WERI-Rb-1 (cell line): ENCODE data around the gene USP14.
"Not testable (repeated sequence)": the region's sequence is repeated elsewhere in the genome, so short reads cannot be mapped to it uniquely, and the experiment has no call there.

Experiments used
- DNase-seq: peaks from one replicate; pipeline ENCODE4 v3.0.0-alpha.2; 2020
- H3K27ac ChIP-seq: fragments of 250-450 bp; sonication (Bioruptor Pico); 2 replicates; pipeline ENCODE4 v1.5.1; 2020; ENCODE audit warnings: mild to moderate bottlenecking, moderate library complexity
- H3K27me3 ChIP-seq: fragments of 250-450 bp; sonication (Bioruptor Pico); 2 replicates; pipeline ENCODE4 v1.5.1; 2021; ENCODE audit warnings: mild to moderate bottlenecking, low read depth, moderate library complexity; ENCODE audit not compliant: insufficient read depth, severe bottlenecking
- H3K36me3 ChIP-seq: fragments of 250-450 bp; sonication (Bioruptor Pico); 2 replicates; pipeline ENCODE4 v1.5.1; 2020; ENCODE audit warnings: mild to moderate bottlenecking, moderate library complexity
- H3K4me3 ChIP-seq: 2 replicates; pipeline ENCODE4 v1.5.1; 2011; ENCODE audit warnings: low read depth, mild to moderate bottlenecking, control low read depth, low read length
- H3K9me3 ChIP-seq: fragments of 250-450 bp; sonication (Bioruptor Pico); 2 replicates; pipeline ENCODE4 v1.5.1; 2021; ENCODE audit warnings: mild to moderate bottlenecking, moderate library complexity; ENCODE audit not compliant: severe bottlenecking
- CTCF ChIP-seq: IDR thresholded peaks from 2 replicates; pipeline ENCODE4 v1.5.1; 2011; ENCODE audit warnings: low read depth, mild to moderate bottlenecking, control low read depth, inconsistent platforms, low read length

Gene USP14

GRCh38 chr18:135045-135444 lies 23.3 kb upstream of the USP14 start:
- no peak overlapping the region for H3K4me3 ChIP-seq
- DNase-seq, result no peak
- H3K27ac ChIP-seq, result no peak overlapping the region
- H3K27me3 ChIP-seq, result no peaks in the 10 kb centered on the region
- no peak for TF ChIP-seq CTCF
- H3K9me3 ChIP-seq, result no peaks in the 10 kb centered on the region
- H3K36me3 ChIP-seq, result no peaks in the 10 kb centered on the region

GRCh38 chr18:136433-136832 lies 21.9 kb upstream of the USP14 start:
- Histone ChIP-seq H3K36me3 (no peaks in the 10 kb centered on the region), H3K4me3 (no peak overlapping the region), H3K27me3 (no peaks in the 10 kb centered on the region), H3K9me3 (no peaks in the 10 kb centered on the region), H3K27ac (no peak overlapping the region)
- no peak for TF ChIP-seq CTCF
- no peak for DNase-seq

- H3K27me3 ChIP-seq, result no peaks in the 10 kb centered on the region
- no peak for DNase-seq
- TF ChIP-seq CTCF, result no peak
- H3K4me3 ChIP-seq, result no peak overlapping the region
- H3K27ac ChIP-seq, result no peak overlapping the region
- no peaks in the 10 kb centered on the region for H3K36me3 ChIP-seq
- H3K9me3 ChIP-seq, result no peaks in the 10 kb centered on the region
Measured at GRCh38 chr18:137327-137726, 21.0 kb upstream of the USP14 start.

GRCh38 chr18:140670-141266 lies 17.6 kb upstream of the USP14 start:
- Histone ChIP-seq H3K4me3 (no peak overlapping the region), H3K9me3 (no peaks in the 10 kb centered on the region), H3K36me3 (no peaks in the 10 kb centered on the region), H3K27ac (no peak overlapping the region), H3K27me3 (no peaks in the 10 kb centered on the region)
- TF ChIP-seq CTCF, result no peak
- no peak for DNase-seq

- H3K9me3 ChIP-seq, H3K36me3 ChIP-seq, DNase-seq, H3K27me3 ChIP-seq, H3K4me3 ChIP-seq, H3K27ac ChIP-seq: not testable (repeated sequence)
Measured at GRCh38 chr18:142624-143296, 15.6 kb upstream of the USP14 start.

GRCh38 chr18:148841-149240 lies 9.5 kb upstream of the USP14 start:
- Histone ChIP-seq H3K9me3 (no peaks in the 10 kb centered on the region), H3K36me3 (no peaks in the 10 kb centered on the region), H3K27me3 (no peaks in the 10 kb centered on the region), H3K27ac (no peak overlapping the region), H3K4me3 (no peak overlapping the region)
- DNase-seq, result no peak
- no peak for TF ChIP-seq CTCF
